ENCODE data around the gene MX2.

GRCh38 chr21:41369920-41370839 lies 8.4 kb downstream of the MX2 start:
- no peak for TF ChIP-seq CTCF (IDR thresholded peaks at IDR 0.05; ENCODE audit: poor library complexity, severe bottlenecking)
- TF ChIP-seq MXI1 (conservative IDR thresholded peaks at IDR 0.05; ENCODE audit: poor library complexity, severe bottlenecking) = no peak
- TF ChIP-seq TAF1 (IDR thresholded peaks at IDR 0.05; ENCODE audit: low read depth) = no peak

Measured in neural cell (in vitro differentiated cells).